A549 treated with CpdA at 1 μM for 4 hours (cell line): ENCODE results near the gene MCCC2. TPM values are rescaled to one million over a fixed set of nuclear protein-coding genes. Genes with fewer than 3 reads are reported as not detected.

ENCODE experiments used
- total RNA-seq: library from RNA; stranded (reverse); fragments of 200-300 nt; extraction: Qiagen RNA extraction; gene quantifications from 5 replicates; pipeline ENCODE4 v1.2.3, GENCODE V29; 2022; ENCODE audit warnings: low read depth

MCCC2 gene
- 40.5 to 48.2 TPM (median 42.9 TPM) in 5 replicates for total RNA-seq

GRCh38 chr5:71586941-71587765 lies at the start of gene MCCC2:
MCCC2 (plus strand) TSS chr5:71587340; CDS start chr5:71587426, 86 bp downstream.

Other genes starting within 250 kb of the MCCC2 start
- gene BDP1, start 131.7 kb upstream of the MCCC2 start, total RNA-seq = 9.5 to 13.0 TPM (median 10.3 TPM) in 5 replicates
- gene CARTPT, start 131.9 kb downstream of the MCCC2 start, total RNA-seq = not detected in 5 replicates